ENCODE results near the gene WEE1.
"Not testable (repeated sequence)": the region's sequence is repeated elsewhere in the genome, so short reads cannot be mapped to it uniquely, and the experiment has no call there.

Gene WEE1

DNA sequence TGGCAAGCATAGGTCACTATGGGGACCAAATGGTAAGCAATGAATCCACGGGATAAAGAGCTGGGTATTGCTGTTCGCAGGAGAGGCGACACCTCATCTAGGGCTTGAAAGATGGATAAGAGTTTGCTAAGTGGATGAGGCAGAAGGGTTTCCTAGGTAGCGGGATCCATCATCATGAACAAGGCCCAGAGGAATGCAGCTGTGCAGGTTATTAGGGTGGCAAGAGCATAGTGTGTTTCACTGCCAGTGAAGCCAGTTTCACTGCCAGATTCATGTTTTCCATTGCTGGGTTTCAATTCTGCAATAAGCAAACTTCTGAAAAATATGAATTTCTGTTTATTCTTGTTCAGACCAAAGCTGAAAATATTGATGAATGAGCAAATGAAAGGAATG is 27.2 kb downstream of the WEE1 start:
- no peak for DNase-seq

GRCh38 chr11:9601037-9601875 is 27.8 kb downstream of the WEE1 start:
- peak; percentile 78 for DNase-seq

- DNase-seq: no peak
Observed at GRCh38 chr11:9601876-9602199, 28.4 kb downstream of the WEE1 start.

DNA sequence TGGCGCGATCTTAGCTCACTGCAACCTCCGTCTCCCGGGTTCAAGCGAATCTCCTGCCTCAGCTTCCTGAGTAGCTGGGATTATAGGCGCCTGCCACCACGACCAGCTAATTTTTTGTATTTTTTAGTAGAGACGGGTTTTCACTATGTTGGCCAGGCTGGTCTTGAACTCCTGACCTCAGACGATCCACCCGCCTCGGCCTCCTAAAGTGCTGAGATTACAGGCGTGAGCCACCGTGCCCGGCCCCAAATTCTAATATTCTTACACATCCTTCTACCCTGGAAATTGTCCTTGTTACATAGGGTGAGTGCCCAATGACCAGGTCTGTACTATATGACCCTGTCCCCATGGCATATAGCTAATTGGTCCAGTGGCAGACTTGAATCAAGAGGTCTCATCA is 29.7 kb downstream of the WEE1 start:
- DNase-seq: not testable (repeated sequence)

- no peak for DNase-seq
Observed at GRCh38 chr11:9604134-9604533, 30.7 kb downstream of the WEE1 start.

- DNase-seq: no peak
Observed at GRCh38 chr11:9605742-9606141, 32.3 kb downstream of the WEE1 start.

DNA sequence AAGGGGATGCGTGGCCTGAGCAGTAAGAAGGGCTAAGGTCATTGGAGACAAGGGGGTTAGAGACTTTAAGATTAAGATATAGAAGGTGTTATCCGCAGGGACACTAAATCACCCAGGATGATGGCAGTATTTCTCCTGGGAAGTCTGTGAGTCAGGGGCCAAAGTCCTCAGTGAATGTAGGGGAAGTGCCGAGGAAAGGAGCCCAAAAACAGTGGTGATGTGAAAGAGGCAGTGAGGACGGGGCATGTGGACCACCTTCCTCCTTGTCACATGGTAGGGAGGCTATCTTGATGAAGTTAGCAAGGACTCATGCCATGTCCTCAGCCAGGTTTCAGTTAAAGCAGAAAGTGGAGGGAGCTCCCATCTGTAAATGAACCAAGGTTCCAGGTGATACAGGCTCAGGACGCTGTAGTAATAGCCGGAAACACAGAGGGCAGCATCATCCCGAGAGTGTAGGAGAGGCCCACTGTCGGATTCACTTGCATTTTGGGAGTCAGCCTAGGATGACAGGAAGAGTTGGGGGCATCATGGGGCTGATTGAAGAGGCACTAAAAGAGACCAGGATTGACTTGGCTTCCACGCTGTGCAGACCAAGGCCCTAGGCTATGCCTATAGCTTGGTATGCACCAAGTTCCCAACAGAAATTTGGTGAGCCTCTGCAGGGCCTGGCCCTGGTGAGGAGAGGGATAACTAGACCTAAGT is 33.5 kb downstream of the WEE1 start:
- no peak for DNase-seq

DNA sequence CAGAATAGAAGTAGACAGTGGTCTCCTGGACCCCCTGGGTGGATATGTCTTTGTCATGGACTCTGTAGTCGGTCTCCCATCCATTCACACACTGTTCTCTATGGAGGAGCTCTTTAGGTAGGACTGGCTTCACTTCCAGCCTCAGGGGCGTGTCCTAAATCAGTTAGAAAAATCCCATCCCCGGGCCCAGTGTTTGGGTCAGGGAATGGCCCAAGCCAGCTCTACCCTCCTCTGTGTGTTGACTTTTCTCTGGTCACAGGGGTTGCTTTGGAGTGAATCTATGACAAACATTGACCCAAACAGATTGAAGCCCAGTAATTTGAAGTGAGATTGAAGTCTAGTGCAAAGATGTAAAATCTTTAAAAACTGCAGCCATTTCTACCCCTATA is 34.0 kb downstream of the WEE1 start:
- no peak for DNase-seq

GRCh38 chr11:9609002-9609759 is 35.7 kb downstream of the WEE1 start:
- DNase-seq: no peak

GRCh38 chr11:9609841-9610240 is 36.4 kb downstream of the WEE1 start:
- DNase-seq: no peak

DNA sequence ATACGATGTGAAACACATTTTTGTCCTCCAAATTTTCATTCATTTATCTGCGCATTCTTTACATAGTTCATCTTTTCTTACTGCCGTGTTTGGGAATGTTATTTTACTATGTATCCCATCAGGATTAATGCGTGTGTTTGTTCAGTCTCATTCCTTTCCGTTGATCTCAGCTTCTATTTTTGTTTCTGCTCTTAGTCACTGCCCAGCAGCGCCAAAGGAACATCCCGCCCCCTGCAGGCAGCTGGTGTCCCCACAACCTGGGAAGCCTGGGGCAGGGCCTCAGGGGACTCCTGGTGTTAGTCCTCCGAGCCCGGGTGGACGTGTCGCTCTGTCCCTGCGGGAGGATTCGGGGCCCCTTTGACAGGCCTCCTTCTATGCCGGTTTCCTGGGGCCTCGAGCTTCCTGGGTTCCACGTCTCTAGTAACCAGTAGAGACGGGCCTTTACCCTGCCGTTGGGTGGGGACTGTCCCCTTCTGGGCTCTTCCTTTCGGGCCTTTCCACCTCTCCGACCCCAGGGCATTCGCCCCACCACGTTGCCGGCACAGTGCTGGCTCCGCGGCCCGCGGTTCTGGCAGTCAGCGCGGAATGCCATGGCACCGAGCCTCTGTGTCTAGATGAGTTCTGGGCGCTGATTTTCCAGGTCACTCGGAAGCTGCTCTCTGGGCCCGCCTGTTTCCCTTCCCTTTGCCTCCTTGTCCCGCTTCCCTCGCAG is 39.8 kb downstream of the WEE1 start:
- DNase-seq: peak; percentile 94

DNA sequence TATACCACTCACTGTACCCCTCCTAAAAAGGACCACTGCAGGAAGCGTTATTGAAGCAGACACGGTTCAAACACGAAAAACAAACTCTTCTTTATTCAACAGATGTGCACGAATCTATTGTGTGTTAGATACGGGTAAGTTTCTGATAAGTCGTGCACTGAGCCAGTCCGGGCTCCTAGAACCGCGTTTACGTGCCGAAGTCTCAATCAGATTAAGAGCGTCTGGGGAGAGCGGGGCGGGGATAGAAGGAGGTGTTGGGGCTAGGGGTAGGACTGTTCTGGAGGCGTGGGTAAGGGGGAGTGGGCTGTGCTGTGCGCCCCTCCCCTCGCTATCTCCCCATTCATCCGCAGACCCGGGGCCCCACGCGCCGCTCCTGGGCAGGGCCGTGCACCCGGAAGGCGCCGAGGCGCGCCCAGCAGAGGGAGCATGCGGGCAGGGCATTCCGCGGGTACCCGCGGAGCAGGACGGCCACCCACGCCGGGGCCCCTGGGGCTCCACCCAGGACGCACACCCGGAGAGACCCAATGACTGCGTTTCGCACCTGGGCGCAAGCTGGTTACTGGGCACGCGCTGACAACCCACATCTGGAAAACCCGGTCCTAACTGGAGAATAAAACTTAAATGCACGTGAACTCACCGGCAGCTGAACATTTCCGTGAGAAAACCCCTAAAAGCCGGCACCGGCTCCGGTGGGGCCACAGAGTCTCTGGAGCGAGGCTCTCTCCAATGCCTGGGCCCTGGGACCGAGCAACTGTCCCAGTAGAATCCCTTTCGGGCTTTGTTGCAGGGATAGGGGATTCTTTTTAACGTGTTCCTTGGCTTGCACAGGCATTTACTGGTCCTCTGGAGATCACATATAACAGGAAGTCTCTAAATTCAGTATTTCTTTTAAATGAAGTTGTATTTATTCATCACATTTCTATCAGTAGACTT is 40.6 kb downstream of the WEE1 start:
- peak; percentile 80 for DNase-seq

DNA sequence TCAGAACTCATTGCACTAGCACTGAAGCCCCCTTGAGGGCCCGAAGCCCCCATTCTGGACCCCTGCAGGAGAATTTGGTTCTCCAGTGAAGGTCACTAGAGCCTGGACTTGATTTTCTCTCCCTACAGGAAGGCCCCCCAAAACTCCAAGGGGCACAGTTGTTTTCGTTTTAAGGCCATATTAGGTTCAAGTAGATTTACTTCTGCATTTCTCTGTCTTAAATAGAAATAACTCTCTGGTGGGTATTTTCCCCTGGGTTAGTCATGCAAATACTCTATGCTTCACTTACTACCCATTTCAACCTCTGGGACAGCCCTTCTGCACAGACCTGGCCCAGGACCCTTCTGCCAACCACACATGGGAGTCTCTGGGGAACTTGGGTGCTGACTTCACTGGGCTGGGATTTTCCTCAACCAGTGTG is 41.6 kb downstream of the WEE1 start:
- DNase-seq: peak; percentile 85

DNA sequence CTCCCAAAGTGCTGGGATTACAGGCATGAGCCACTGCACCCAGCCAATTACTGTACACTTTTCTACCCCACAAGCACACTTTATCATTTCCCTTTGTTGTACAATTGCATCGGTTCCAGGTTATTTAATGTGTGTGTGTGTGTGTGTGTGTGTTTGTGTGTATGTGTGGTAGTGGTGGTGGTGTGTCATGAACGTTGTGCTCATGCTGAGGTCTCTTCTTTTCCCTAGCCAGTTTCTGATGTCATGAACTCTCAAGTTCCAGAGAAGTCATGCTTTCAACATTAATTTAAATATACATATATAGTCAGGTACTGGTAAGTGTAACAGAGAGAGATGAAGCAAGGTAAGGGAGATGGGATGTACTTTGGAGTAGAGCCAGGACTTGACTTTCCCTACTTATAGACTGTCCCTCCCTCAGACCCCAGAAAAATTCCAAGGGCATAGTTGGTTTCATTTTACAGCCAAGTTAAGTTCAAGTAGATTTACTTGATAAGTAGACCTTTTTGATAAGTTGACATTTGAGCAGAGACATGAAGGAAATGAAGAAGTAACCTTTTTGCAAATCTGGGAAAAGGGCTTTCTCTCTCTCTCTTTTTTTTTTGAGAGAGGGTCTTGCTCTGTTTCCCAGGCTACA is 42.7 kb downstream of the WEE1 start:
- DNase-seq: peak; percentile 35

DNA sequence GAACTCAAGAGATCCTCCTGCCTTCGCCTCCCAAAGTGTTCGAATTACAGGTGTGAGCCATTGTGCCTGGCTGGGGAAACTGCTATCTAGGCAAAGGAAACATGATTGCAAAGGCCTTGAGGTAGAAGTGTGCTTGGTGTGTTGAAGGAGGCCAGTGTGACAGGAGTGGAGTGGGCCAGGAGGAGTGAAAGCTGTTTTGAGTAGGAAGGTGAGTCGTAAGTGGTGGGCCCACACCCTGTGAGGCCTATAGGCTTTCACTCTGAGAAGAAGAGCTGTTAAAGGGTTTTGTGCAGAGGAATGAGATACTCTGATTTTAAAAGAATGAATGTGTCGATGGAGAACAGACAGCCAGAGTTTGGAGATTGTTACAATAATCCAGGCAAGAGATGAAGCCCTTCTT is 43.4 kb downstream of the WEE1 start:
- no peak for DNase-seq

DNA sequence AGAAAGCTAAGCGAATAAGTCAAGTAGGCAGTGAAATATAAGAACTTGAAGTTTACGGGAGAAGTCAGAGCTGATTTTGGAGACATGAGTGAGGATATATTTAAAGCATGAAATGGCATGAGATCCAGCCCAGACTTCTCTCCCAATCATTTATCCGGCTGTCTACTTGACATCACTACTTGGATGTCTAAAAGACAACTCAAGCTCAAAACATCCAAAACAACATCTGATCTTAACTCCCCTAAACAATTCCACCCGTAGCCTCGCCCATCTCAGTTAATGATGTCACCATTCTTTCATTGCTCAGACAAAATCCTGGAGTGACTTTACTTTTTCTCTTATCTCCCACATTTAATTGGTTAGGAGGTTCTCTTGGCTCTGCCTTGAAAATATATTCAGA is 44.5 kb downstream of the WEE1 start:
- no peak for DNase-seq

DNA sequence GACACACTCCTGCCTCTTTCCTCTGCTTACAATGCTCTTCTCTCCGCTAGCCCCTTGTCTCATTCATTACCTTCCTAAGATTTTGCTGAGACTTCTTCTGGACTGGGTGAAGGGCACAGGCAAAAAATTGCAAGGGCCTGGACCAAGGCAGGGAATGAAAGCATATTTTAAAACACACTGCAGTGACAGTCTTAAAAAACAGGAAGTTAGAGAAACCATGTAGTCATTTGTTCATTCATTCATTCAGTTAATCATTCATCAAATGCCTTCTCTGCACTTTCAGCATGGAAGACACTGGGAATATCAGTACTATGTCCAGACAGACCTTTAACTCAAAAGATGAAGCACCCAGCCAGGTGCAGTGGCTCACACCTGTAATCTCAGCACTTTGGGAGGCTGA is 45.5 kb downstream of the WEE1 start:
- DNase-seq: no peak

DNA sequence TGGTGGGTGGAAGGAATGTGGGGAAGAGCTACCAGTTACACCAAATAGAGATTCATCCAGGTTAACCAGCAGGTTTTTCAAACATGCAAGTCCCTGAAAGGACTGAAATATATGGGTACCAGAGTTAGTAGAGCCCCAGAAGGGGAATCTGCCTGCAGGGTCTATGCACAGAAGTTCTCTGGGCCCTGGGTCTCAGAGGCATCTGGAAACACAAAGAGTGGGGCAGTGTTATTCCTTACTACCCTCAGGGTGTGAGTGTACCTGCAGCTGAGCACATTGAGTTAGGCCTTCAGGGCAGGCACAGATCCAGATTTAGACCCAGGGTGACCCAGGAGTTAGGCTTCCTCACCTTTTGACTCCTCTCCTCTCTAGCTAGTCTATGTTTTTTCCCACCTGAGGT is 46.5 kb downstream of the WEE1 start:
- no peak for DNase-seq

- DNase-seq: not testable (repeated sequence)
Observed at GRCh38 chr11:9622353-9622752, 48.9 kb downstream of the WEE1 start.

DNA sequence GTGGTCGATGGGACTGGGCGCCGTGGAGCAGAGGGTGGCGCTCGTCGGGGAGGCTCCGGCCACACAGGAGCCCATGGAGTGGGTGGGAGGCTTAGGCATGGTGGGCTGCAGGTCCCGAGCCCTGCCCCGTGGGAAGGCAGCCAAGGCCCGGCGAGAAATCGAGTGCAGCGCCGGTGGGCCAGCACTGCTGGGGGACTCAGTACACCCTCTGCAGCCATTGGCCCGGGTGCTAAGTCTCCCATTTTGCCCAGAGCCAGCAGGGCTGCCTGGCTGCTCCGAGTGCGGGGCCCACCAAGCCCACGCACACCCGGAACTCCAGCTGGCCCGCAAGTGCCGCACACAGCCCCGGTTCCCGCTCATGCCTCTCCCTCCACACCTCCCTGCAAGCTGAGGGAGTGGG is 49.6 kb downstream of the WEE1 start:
- DNase-seq: not testable (repeated sequence)

GRCh38 chr11:9624448-9624847 is 51.0 kb downstream of the WEE1 start:
- no peak for DNase-seq

- DNase-seq: no peak
Observed at GRCh38 chr11:9625162-9625561, 51.7 kb downstream of the WEE1 start.

Data from suppressor macrophage treated with lipopolysaccharide for 4 hours (primary cell).